HepG2 (cell line): ENCODE measurements around the gene ITIH3. TPM values are rescaled to one million over a fixed set of nuclear protein-coding genes. Genes with fewer than 3 reads are reported as not detected.

Source experiments
- ATAC-seq: fragments of 200-7000 bp; cut with Tn5 transposase; 3 replicates; pipeline ENCODE4 v1.9.1; 2020; ENCODE audit warnings: mild to moderate bottlenecking, moderate library complexity
- BruUV-seq: library from RNA; stranded (reverse); fragments of 400-500 nt; replicated peaks from 2 replicates; lab custom pipeline; 2021; lab: Mats Ljungman, UMichigan
- CTCF ChIA-PET: fragments of 300-600 bp; formaldehyde crosslinking; extraction: SDS; loops from one replicate; lab custom pipeline; 2021; ENCODE audit warnings: low total read pairs, inconsistent platforms, low intra/inter-chr PET ratio; lab: Yijun Ruan, JAX
- POLR2A ChIA-PET: fragments of 350-600 bp; sonication (Branson Sonifier 250); formaldehyde crosslinking; loops from one replicate; lab custom pipeline; 2020; ENCODE audit warnings: antibody characterized with exemption, inconsistent platforms; lab: Yijun Ruan, JAX
- DNase-seq: peaks from one replicate; pipeline ENCODE4 v3.0.0-alpha.2; 2015; ENCODE audit warnings: low spot score
- FAIRE-seq: peaks from 3 replicates; lab custom pipeline; 2011; peaks lifted over from hg19 to GRCh38; lab: Jason Lieb, UNC
- H2AFZ ChIP-seq: one replicate; pipeline ENCODE4 v1.6.1; 2011; ENCODE audit warnings: low read length, inconsistent platforms
- H3K27ac ChIP-seq: fragments of 300-600 bp; 3 replicates; pipeline ENCODE4 v1.8.0; 2011; ENCODE audit warnings: mixed run types, mild to moderate bottlenecking, mixed read lengths, low read length, inconsistent platforms; ENCODE audit not compliant: insufficient read depth; ENCODE audit errors: extremely low read length
- H3K27me3 ChIP-seq, 2 experiments: fragments of 200-600 bp in 1 of 2; 2 replicates in 1 of 2; 3 replicates in 1 of 2; pipeline versions ENCODE4 v1.6.0 to v1.8.0; 2011; ENCODE audit warnings: low read length in 2 of 2, mild to moderate bottlenecking in 2 of 2, moderate library complexity in 2 of 2, inconsistent platforms in 1 of 2; ENCODE audit not compliant: insufficient read depth in 2 of 2, control insufficient read depth in 1 of 2
- H3K36me3 ChIP-seq, 2 experiments: fragments of 200-600 bp in 1 of 2; replicated peaks in 1 of 2; 2 replicates in 1 of 2; 3 replicates in 1 of 2; pipeline versions ENCODE4 v1.5.1 to v1.8.0; 2011; ENCODE audit warnings: low read length in 2 of 2, inconsistent platforms in 1 of 2; ENCODE audit not compliant: insufficient read depth in 2 of 2, control insufficient read depth in 1 of 2
- H3K4me1 ChIP-seq: 2 replicates; pipeline ENCODE4 v1.5.1; 2012; ENCODE audit warnings: low read length, inconsistent platforms; ENCODE audit not compliant: insufficient read depth
- H3K4me2 ChIP-seq: 2 replicates; pipeline ENCODE4 v1.6.0; 2011; ENCODE audit warnings: low read depth, low read length, inconsistent platforms
- H3K4me3 ChIP-seq, 3 experiments: fragments of 200-600 bp in 1 of 3; sonication (generic), shearing (Covaris generic) in 1 of 3; replicated peaks in 1 of 3; 2 replicates each; pipeline ENCODE4 v1.5.1; 2011 to 2016; ENCODE audit warnings: low read length in 3 of 3, inconsistent platforms in 2 of 3, low read depth in 2 of 3, mild to moderate bottlenecking in 2 of 3, control low read depth in 1 of 3, mixed read lengths in 1 of 3; ENCODE audit not compliant: insufficient read depth in 1 of 3
- H3K79me2 ChIP-seq: one replicate; pipeline ENCODE4 v1.6.1; 2011; ENCODE audit warnings: low read length, inconsistent platforms; ENCODE audit not compliant: insufficient read depth
- H3K9ac ChIP-seq: 2 replicates; pipeline ENCODE4 v1.6.0; 2011; ENCODE audit warnings: mild to moderate bottlenecking, low read depth, low read length, inconsistent platforms; ENCODE audit not compliant: insufficient read depth
- H3K9me3 ChIP-seq: 2 replicates; pipeline ENCODE4 v1.5.1; 2012; ENCODE audit warnings: mild to moderate bottlenecking, low read length
- H4K20me1 ChIP-seq: 2 replicates; pipeline ENCODE4 v1.6.0; 2011; ENCODE audit warnings: inconsistent platforms, mild to moderate bottlenecking, low read length, moderate library complexity; ENCODE audit not compliant: insufficient read depth
- ATF7 ChIP-seq, 2 experiments: fragments of 450-650 bp in 1 of 2; sonication (generic) in 1 of 2; formaldehyde crosslinking in 1 of 2; IDR thresholded peaks; 2 replicates each; pipeline versions ENCODE4 v1.4.0 to v1.6.1; 2016 to 2020; ENCODE audit warnings: antibody characterized with exemption in 1 of 2, mild to moderate bottlenecking in 1 of 2, missing genetic modification reagents in 1 of 2
- CTCF ChIP-seq: sonication (generic); formaldehyde crosslinking; IDR thresholded peaks from 2 replicates; pipeline ENCODE4 v1.5.0; 2020; ENCODE audit warnings: mild to moderate bottlenecking, missing genetic modification reagents, moderate library complexity
- ZNF10 ChIP-seq: sonication (generic); formaldehyde crosslinking; IDR thresholded peaks from 2 replicates; pipeline ENCODE4 v1.4.0; 2020; ENCODE audit warnings: mild to moderate bottlenecking, low read depth, missing genetic modification reagents, borderline replicate concordance
- ZNF207 ChIP-seq: fragments of 450-650 bp; IDR thresholded peaks from 2 replicates; pipeline ENCODE4 v1.6.1; 2016; ENCODE audit warnings: antibody characterized with exemption, borderline replicate concordance
- ZNF253 ChIP-seq: sonication (generic); formaldehyde crosslinking; IDR thresholded peaks from 2 replicates; pipeline ENCODE4 v1.8.0; 2022; ENCODE audit warnings: mild to moderate bottlenecking, missing genetic modification reagents, borderline replicate concordance
- ZNF354B ChIP-seq: sonication (generic); formaldehyde crosslinking; IDR thresholded peaks from 2 replicates; pipeline ENCODE4 v1.8.0; 2022; ENCODE audit warnings: mild to moderate bottlenecking, missing genetic modification reagents
- ZNF83 ChIP-seq: sonication (generic); formaldehyde crosslinking; IDR thresholded peaks from 2 replicates; pipeline ENCODE4 v1.4.0; 2020; ENCODE audit warnings: missing genetic modification reagents, mild to moderate bottlenecking, borderline replicate concordance
- WGBS: methylation state at CpG from one replicate; pipeline ENCODE4 v1.1.6; 2017; ENCODE audit warnings: low lambda C conversion rate; 5-methylcytosine and 5-hydroxymethylcytosine counted together
- in situ Hi-C: cut with HindIII; loops from 2 replicates; pipeline ENCODE4 v1.10.0; 2017; ENCODE audit warnings: low pct_unique_long_range_greater_than_20kb; ENCODE audit not compliant: extremely low pct_ligation_motif_present
- intact Hi-C: fragments of 100-400 bp; cut with micrococcal nuclease; formaldehyde crosslinking; loops from one replicate; pipeline ENCODE4 v1.10.0; 2022; ENCODE audit not compliant: unreplicated experiment
- polyA plus RNA-seq, 8 experiments: library from polyadenylated mRNA; depleted of rRNA in 3 of 8; stranded (reverse) in 7 of 8; unstranded in 1 of 8; fragments of >200 nt; fragmentation: Illumina TruSeq in 4 of 8; extraction: Trizol in 4 of 8; gene quantifications; 2 replicates each; pipeline versions ENCODE4 v1.2.1 to v1.2.3, GENCODE V29; 2011 to 2016; ENCODE audit warnings: low read depth in 4 of 8, missing spikeins in 1 of 8, mixed read lengths in 1 of 8; ENCODE audit not compliant: insufficient read depth in 1 of 8
- total RNA-seq, 5 experiments: library from RNA; depleted of rRNA; stranded (reverse); fragments of >200 nt; fragmentation: Illumina TruSeq; extraction: Trizol; gene quantifications; 2 replicates each; pipeline ENCODE4 v1.2.3, GENCODE V29; 2016; ENCODE audit warnings: low read depth in 1 of 5

Gene ITIH3
- total and polyA plus RNA-seq, 2 of the 13 experiments (the other 11 are each of a cell fraction or from before 2014, with no cell fraction given), result 105 to 632 TPM

DNA sequence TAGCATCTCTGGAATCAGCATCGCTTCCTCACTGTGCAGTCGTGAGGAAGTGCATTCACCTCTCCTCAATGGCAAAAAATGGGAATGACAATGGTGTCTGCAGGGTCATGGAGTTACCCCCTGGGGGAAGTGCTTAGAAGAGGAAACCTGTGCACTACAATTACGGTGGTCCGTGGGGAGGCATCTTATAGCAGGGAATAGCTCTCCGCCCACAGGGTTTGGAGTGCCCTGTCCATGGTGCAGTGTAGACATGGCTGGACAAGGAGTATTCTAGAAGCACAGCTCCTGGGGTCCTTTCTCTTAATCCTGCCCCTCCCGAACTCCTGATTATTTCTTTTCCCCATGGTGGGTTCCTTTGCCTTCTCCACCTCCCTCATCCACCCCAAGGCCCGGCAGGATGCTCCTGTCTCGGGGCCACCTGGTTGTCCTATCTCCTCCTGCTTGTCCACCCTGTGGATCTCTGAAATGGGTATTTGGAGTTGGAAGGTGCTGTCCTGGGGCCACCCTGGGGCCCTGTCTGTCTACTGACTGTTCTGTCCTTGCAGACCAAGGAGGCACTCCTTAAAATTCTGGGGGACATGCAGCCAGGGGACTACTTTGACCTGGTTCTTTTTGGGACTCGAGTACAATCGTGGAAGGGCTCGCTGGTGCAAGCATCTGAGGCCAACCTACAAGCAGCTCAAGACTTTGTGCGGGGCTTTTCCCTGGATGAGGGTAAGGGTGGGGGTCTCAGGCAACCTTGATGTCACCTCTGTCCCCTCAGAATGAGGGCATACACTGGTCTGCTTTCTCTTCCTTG, 12.0 kb upstream of the ITIH3 start (continued):
- no peak for TF ChIP-seq ZNF10

DNA sequence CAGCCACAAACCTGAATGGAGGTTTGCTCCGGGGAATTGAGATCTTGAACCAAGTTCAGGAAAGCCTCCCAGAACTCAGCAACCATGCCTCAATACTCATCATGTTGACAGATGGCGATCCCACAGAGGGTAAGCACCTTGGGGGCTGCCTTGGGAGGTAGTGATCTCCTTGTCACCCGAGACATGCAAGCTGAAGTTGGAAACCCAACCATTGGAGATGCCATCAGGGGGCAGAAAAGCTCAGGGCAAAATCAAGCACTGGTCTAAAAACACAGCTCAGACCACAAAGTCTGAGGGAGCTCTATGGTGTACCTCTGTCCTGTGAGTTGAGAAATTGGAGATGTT, 11.4 kb upstream of the ITIH3 start:
- H3K79me2 ChIP-seq, result no peaks in the 10 kb centered on the region
- peaks cover 78% of the 10 kb centered on the region for H3K4me1 ChIP-seq
- H3K27ac ChIP-seq, result no peak overlapping the region
- no peaks in the 10 kb centered on the region for H3K36me3 ChIP-seq
- no peak for TF ChIP-seq ZNF354B (CRISPR knock-in tag)
- TF ChIP-seq ZNF83 (CRISPR knock-in tag), result no peak
- TF ChIP-seq ZNF253 (CRISPR knock-in tag), result no peak
- TF ChIP-seq CTCF (CRISPR knock-in tag), result 0 out of 2 replicates have a peak, but pooled peaks have one; percentile 11
- TF ChIP-seq ZNF207, result no peak
- no peak for TF ChIP-seq ATF7 (IDR thresholded peaks at IDR 0.05)
- TF ChIP-seq ATF7 (CRISPR knock-in tag; IDR thresholded peaks at IDR 0.05), result no peak
- TF ChIP-seq, all 625 proteins: peak for 1
- intact Hi-C loops (no loop called here), in situ Hi-C loops (no loop called here)
- H3K4me3 ChIP-seq, result no peak overlapping the region
- H3K9ac ChIP-seq, result no peak overlapping the region
- POLR2A ChIA-PET, result interaction anchor here (1.3 to 18.4 kb wide), 4 partner anchors 8 to 23 kb away, joined by 3 to 466 read pairs (median 6); partner anchors contain the start of genes ITIH3 and NEK4
- ATAC-seq (no peak), DNase-seq (no peak), FAIRE-seq (no peak)
- H3K27me3 ChIP-seq, result no peaks in the 10 kb centered on the region
- CTCF ChIA-PET, result no interaction called here
- no TSS peak for BruUV-seq
- 100% methylated on average over 1 of the region's 3 CpGs for WGBS
- no peak overlapping the region for H2AFZ ChIP-seq
- H3K9me3 ChIP-seq, result no peaks in the 10 kb centered on the region
- no peak overlapping the region for H3K4me2 ChIP-seq
- no peaks in the 10 kb centered on the region for H4K20me1 ChIP-seq
